ENCODE measurements around the gene TMEM54.

Gene TMEM54

DNA sequence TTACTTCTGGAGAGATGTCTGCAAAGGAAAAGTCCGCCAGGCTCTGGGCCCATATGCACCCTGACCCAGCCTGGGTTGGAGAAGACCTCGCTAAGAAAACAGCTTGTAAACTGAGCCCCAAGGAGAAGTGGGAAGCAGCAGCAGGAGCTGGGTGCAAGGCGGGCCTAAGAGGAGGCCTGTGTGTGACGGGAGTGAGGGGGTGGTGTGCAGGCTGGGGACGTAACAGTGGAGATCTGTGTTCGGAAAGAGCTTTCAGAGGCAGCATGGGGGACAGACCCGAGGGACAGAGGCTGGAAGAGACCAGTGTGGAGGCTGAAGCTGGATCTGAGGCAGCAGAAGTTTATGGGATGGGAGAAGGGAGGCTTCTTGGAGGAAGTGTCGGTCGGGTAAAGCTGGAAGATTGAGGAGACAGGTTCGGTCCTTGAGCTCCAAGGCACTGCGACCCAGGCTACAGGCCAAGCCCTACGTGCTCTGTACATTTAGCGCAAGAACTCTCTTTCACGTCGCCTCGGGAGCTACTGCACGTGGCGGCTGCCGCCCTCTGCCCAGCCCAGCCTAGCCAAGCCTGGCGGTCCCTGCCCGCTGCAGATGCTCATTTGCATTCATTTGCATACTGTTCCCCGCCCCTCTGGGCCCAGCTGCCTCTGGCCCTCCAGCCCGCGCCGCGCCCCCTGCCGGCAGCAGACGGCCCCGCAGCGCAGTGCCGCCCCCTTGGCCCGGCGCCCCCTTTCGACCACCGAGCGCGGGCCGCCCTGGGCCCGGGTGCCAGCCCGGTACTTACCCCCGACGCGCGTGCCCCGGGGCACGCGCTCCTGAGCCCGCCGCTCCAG is 8.6 kb downstream of the TMEM54 start:
- Histone ChIP-seq H3K4me3 (ENCODE audit: low read depth, low read length) (peak overlapping the region; percentile 47), H3K27me3 (replicated peaks) (peaks cover 22% of the 10 kb centered on the region), H3K27ac (no peak overlapping the region), H3K36me3 (replicated peaks) (no peaks in the 10 kb centered on the region)
- TF ChIP-seq, protein P1, sequence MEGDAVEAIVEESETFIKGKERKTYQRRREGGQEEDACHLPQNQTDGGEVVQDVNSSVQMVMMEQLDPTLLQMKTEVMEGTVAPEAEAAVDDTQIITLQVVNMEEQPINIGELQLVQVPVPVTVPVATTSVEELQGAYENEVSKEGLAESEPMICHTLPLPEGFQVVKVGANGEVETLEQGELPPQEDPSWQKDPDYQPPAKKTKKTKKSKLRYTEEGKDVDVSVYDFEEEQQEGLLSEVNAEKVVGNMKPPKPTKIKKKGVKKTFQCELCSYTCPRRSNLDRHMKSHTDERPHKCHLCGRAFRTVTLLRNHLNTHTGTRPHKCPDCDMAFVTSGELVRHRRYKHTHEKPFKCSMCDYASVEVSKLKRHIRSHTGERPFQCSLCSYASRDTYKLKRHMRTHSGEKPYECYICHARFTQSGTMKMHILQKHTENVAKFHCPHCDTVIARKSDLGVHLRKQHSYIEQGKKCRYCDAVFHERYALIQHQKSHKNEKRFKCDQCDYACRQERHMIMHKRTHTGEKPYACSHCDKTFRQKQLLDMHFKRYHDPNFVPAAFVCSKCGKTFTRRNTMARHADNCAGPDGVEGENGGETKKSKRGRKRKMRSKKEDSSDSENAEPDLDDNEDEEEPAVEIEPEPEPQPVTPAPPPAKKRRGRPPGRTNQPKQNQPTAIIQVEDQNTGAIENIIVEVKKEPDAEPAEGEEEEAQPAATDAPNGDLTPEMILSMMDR (IDR thresholded peaks at IDR 0.05; ENCODE audit: low read depth, low read length, missing control alignments) = no peak
- in situ Hi-C loops (cut with HindIII; ENCODE audit: low pct_ligation_motif_present, low sequenced_read_pairs) = no loop called here
- DNase-seq = no peak

DNA sequence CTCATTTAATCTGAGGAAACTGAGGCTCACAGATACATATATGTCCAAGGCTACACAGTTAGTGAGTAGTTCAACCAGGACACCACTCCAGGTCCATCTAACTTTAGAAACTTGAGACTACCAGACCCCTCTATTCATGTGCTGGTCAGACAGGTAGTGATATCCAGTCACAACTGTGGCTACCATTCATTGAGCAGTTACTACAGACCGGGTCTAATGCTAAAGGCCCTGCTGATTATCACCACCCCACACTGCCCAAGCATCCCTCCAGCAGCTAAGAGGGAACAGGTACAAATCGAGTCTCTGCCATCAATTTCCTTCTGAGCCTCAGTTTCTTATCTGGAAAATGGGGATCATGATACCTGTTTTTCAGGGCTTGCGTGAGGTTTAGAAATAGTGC is 9.6 kb downstream of the TMEM54 start:
- TF ChIP-seq, protein P1 (IDR thresholded peaks at IDR 0.05; ENCODE audit: low read depth, low read length, missing control alignments) = no peak
- H3K4me3 ChIP-seq (ENCODE audit: low read depth, low read length) = no peak overlapping the region
- H3K27me3 ChIP-seq (replicated peaks) = peaks cover 27% of the 10 kb centered on the region
- no peaks in the 10 kb centered on the region for H3K36me3 ChIP-seq (replicated peaks)
- no peak overlapping the region for H3K27ac ChIP-seq
- in situ Hi-C loops (cut with HindIII; ENCODE audit: low pct_ligation_motif_present, low sequenced_read_pairs) = no loop called here
- DNase-seq = no peak

DNA sequence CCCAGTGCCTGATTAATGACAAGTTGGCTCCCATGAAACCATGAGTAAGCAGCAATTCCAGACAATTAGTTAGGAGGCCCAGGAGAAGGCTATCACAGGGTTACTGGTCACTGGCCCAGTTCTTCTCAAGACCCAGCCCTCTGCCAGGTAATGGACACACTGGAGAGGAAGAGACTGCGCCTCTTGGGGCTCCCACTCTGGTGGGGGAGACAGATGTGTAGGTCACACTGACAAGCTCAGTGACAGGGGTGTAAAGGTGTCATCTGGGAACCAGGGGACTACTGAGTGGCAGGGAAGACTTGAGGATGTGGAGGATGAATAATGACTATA is 10.0 kb downstream of the TMEM54 start:
- Histone ChIP-seq H3K4me3 (ENCODE audit: low read depth, low read length) (no peak overlapping the region), H3K36me3 (replicated peaks) (no peaks in the 10 kb centered on the region), H3K27ac (no peak overlapping the region), H3K27me3 (replicated peaks) (peaks cover 27% of the 10 kb centered on the region)
- TF ChIP-seq, protein P1 (IDR thresholded peaks at IDR 0.05; ENCODE audit: low read depth, low read length, missing control alignments) = no peak
- no peak for DNase-seq
- in situ Hi-C loops (cut with HindIII; ENCODE audit: low pct_ligation_motif_present, low sequenced_read_pairs) = no loop called here

DNA sequence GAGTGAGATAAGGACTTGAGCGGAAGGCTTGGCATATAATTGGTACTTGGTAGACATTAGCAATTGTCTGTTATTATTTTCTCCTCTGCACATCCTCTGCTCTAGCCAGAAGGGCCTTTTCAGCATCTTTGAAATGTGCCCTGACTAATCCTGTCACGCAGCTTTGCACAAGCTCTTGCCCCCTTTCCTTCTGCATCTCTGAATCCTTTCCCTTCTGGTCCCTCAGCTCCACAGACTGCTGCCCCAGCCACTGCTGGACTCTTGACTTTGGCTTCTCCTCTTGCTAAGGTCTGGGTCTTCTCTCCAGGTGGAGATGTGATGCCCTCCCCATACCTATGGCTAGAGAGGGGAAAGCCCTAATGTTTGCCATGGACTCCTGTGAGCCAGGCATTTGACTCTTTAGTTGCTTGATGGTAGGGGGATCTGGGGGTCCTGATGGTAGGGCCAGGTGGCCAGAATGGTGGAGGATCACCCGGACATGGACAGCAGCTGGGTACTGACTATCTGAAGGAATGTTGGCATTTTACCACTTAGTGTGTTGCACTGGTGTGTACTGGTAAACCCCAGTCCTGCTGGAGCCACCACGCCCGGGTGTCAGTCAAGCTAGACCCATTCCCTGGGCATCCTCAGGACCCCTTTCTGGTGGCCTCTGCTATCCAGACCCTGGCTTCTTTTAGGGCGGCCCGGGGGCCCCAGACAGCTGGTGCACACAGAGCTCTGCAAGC is 10.5 kb downstream of the TMEM54 start:
- TF ChIP-seq, protein P1 (IDR thresholded peaks at IDR 0.05; ENCODE audit: low read depth, low read length, missing control alignments) = no peak
- H3K4me3 ChIP-seq (ENCODE audit: low read depth, low read length) = no peak overlapping the region
- no peak for DNase-seq
- H3K27me3 ChIP-seq (replicated peaks) = peaks cover 32% of the 10 kb centered on the region
- H3K27ac ChIP-seq = no peak overlapping the region
- in situ Hi-C loops (cut with HindIII; ENCODE audit: low pct_ligation_motif_present, low sequenced_read_pairs) = no loop called here
- H3K36me3 ChIP-seq (replicated peaks) = no peaks in the 10 kb centered on the region

DNA sequence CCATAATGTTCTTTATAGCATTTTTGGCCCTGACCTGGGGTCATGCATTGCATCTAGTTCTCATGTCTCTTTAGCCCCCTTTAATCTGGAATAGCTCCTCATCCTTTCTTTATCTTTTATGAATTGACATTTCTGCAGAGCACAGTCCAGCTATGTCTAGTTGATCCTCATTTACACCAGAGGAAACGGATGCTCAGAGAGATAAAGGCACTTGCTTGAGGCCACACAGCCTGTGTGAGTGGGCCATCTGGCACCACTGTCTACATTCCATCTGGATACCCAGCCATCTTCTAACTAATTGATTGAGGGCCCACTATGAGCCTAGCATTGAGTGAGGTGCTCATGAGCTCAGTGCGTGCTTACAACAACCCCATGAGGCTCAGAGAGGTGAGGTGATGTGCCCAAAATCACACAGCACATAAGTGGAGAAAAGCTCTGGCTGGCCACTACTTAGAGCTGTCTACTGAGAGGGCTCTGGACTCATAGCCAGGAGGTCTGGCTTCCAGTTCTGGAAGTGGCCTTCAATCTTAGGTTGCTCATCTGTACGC is 11.4 kb downstream of the TMEM54 start:
- no peak for DNase-seq
- TF ChIP-seq, protein P1 (IDR thresholded peaks at IDR 0.05; ENCODE audit: low read depth, low read length, missing control alignments) = no peak
- Histone ChIP-seq H3K27me3 (replicated peaks) (peaks cover 41% of the 10 kb centered on the region), H3K36me3 (replicated peaks) (no peaks in the 10 kb centered on the region), H3K27ac (no peak overlapping the region), H3K4me3 (ENCODE audit: low read depth, low read length) (no peak overlapping the region)
- in situ Hi-C loops (cut with HindIII; ENCODE audit: low pct_ligation_motif_present, low sequenced_read_pairs) = no loop called here
